WTC11 (cell line): ENCODE results near the gene MBTPS2. TPM values are rescaled to one million over a fixed set of nuclear protein-coding genes. Genes with fewer than 3 reads are reported as not detected.

Source experiments
- ATAC-seq: fragments of 200-7000 bp; cut with Tn5 transposase; 2 replicates; pipeline ENCODE4 v1.10.0; 2021; ENCODE audit warnings: mild to moderate bottlenecking, moderate library complexity
- CTCF ChIA-PET: fragments of 300-600 bp; sonication (Branson Sonifier 250); formaldehyde crosslinking; loops from one replicate; lab custom pipeline; 2021; ENCODE audit warnings: antibody characterized with exemption; lab: Charles Lee
- POLR2A ChIA-PET: fragments of 350-600 bp; sonication (Branson Sonifier 250); formaldehyde crosslinking; loops from one replicate; lab custom pipeline; 2021; ENCODE audit warnings: antibody characterized with exemption; lab: Charles Lee
- DNase-seq: peaks from one replicate; pipeline ENCODE4 v3.0.0; 2021; ENCODE audit warnings: low spot score
- H3K27ac Mint-ChIP-seq: 2 replicates; pipeline ENCODE4 v1.8.0; 2021; ENCODE audit warnings: mixed read lengths
- H3K27me3 Mint-ChIP-seq: 2 replicates; pipeline ENCODE4 v1.8.0; 2021; ENCODE audit warnings: low read depth, mild to moderate bottlenecking, moderate library complexity, mixed read lengths
- H3K36me3 Mint-ChIP-seq: 2 replicates; pipeline ENCODE4 v1.8.0; 2021; ENCODE audit warnings: mixed read lengths
- H3K4me1 Mint-ChIP-seq: 2 replicates; pipeline ENCODE4 v1.8.0; 2022; ENCODE audit warnings: mixed read lengths
- H3K4me3 Mint-ChIP-seq: 2 replicates; pipeline ENCODE4 v1.8.0; 2021; ENCODE audit warnings: mild to moderate bottlenecking, moderate library complexity, mixed read lengths
- H3K9me3 Mint-ChIP-seq: 2 replicates; pipeline ENCODE4 v1.8.0; 2021; ENCODE audit warnings: mixed read lengths
- CBFB ChIP-seq: sonication (generic); formaldehyde crosslinking; IDR thresholded peaks from 2 replicates; pipeline ENCODE4 v1.8.1; 2022; ENCODE audit warnings: mild to moderate bottlenecking, low read depth, missing genetic modification reagents
- E2F5 ChIP-seq: sonication (generic); formaldehyde crosslinking; IDR thresholded peaks from 2 replicates; pipeline ENCODE4 v1.8.1; 2022; ENCODE audit warnings: mild to moderate bottlenecking, moderate library complexity, missing genetic modification reagents
- ESRRA ChIP-seq: sonication (generic); formaldehyde crosslinking; IDR thresholded peaks from 2 replicates; pipeline ENCODE4 v1.8.1; 2022; ENCODE audit warnings: mild to moderate bottlenecking, missing genetic modification reagents, borderline replicate concordance
- ETV6 ChIP-seq: sonication (generic); formaldehyde crosslinking; IDR thresholded peaks from 2 replicates; pipeline ENCODE4 v1.8.1; 2022; ENCODE audit warnings: mild to moderate bottlenecking, missing genetic modification reagents
- FOXP1 ChIP-seq: sonication (generic); formaldehyde crosslinking; IDR thresholded peaks from 2 replicates; pipeline ENCODE4 v1.8.0; 2022; ENCODE audit warnings: missing genetic modification reagents, mild to moderate bottlenecking, moderate library complexity, borderline replicate concordance
- FOXP4 ChIP-seq: sonication (generic); formaldehyde crosslinking; IDR thresholded peaks from 2 replicates; pipeline ENCODE4 v1.8.0; 2022; ENCODE audit warnings: mild to moderate bottlenecking, missing genetic modification reagents
- HMGXB4 ChIP-seq: sonication (generic); formaldehyde crosslinking; IDR thresholded peaks from 2 replicates; pipeline ENCODE4 v1.8.1; 2023; ENCODE audit warnings: mild to moderate bottlenecking, moderate library complexity, missing genetic modification reagents
- NFATC4 ChIP-seq: fragments of 250-450 bp; sonication (Bioruptor Pico); IDR thresholded peaks from 2 replicates; pipeline ENCODE4 v1.9.0; 2021; ENCODE audit warnings: mild to moderate bottlenecking
- NR3C1 ChIP-seq: sonication (generic); formaldehyde crosslinking; conservative IDR thresholded peaks from 2 replicates; pipeline ENCODE4 v1.8.1; 2023; ENCODE audit warnings: low read depth, mild to moderate bottlenecking, missing genetic modification reagents
- PRRX2 ChIP-seq: fragments of 250-450 bp; sonication (Bioruptor Pico); IDR thresholded peaks from 2 replicates; pipeline ENCODE4 v1.8.0; 2021; ENCODE audit warnings: mild to moderate bottlenecking
- SOX15 ChIP-seq: fragments of 250-450 bp; sonication (Bioruptor Pico); IDR thresholded peaks from 2 replicates; pipeline ENCODE4 v1.9.0; 2021; ENCODE audit warnings: mild to moderate bottlenecking
- SP1 ChIP-seq: sonication (generic); formaldehyde crosslinking; conservative IDR thresholded peaks from 2 replicates; pipeline ENCODE4 v1.8.1; 2022; ENCODE audit warnings: missing genetic modification reagents
- USF2 ChIP-seq: sonication (generic); formaldehyde crosslinking; IDR thresholded peaks from 2 replicates; pipeline ENCODE4 v1.8.1; 2023; ENCODE audit warnings: mild to moderate bottlenecking, missing genetic modification reagents, moderate library complexity
- ZMAT4 ChIP-seq: fragments of 250-450 bp; sonication (Bioruptor Pico); IDR thresholded peaks from 2 replicates; pipeline ENCODE4 v1.9.0; 2021; ENCODE audit warnings: mild to moderate bottlenecking
- ZNF121 ChIP-seq: sonication (generic); formaldehyde crosslinking; IDR thresholded peaks from 2 replicates; pipeline ENCODE4 v1.8.0; 2023; ENCODE audit warnings: missing genetic modification reagents
- ZNF138 ChIP-seq: sonication (generic); formaldehyde crosslinking; conservative IDR thresholded peaks from 2 replicates; pipeline ENCODE4 v1.8.1; 2022; ENCODE audit warnings: mild to moderate bottlenecking, moderate library complexity, missing genetic modification reagents
- ZNF232 ChIP-seq: sonication (generic); formaldehyde crosslinking; IDR thresholded peaks from 2 replicates; pipeline ENCODE4 v1.8.0; 2022; ENCODE audit warnings: mild to moderate bottlenecking, missing genetic modification reagents
- ZNF396 ChIP-seq: fragments of 250-450 bp; sonication (Bioruptor Pico); IDR thresholded peaks from 2 replicates; pipeline ENCODE4 v1.8.0; 2021; ENCODE audit warnings: mild to moderate bottlenecking, moderate library complexity, borderline replicate concordance
- ZNF532 ChIP-seq: fragments of 250-450 bp; sonication (Bioruptor Pico); IDR thresholded peaks from 2 replicates; pipeline ENCODE4 v1.9.0; 2021; ENCODE audit warnings: mild to moderate bottlenecking, borderline replicate concordance
- total RNA-seq: library from RNA; stranded (reverse); gene quantifications from 3 replicates; pipeline ENCODE4 v1.2.3, GENCODE V29; 2021

Gene MBTPS2
- total RNA-seq, 1 experiment from 2014 or later: 9.1 TPM

GRCh38 chrX:21802054-21802670 is 37.3 kb upstream of the MBTPS2 start:
- Mint-ChIP-seq H3K27ac (no peak overlapping the region), H3K4me3 (no peak overlapping the region), H3K4me1 (no peaks in the 10 kb centered on the region), H3K36me3 (no peaks in the 10 kb centered on the region), H3K9me3 (no peaks in the 10 kb centered on the region), H3K27me3 (no peaks in the 10 kb centered on the region)
- ATAC-seq: no peak; the same call in 1 of the 2 replicates
- TF ChIP-seq ZNF532 (CRISPR knock-in tag): no peak
- no peak for TF ChIP-seq CBFB (CRISPR knock-in tag)
- TF ChIP-seq ZNF121 (CRISPR knock-in tag): no peak
- no peak for TF ChIP-seq USF2
- no peak for TF ChIP-seq SP1 (CRISPR knock-in tag)
- no peak for TF ChIP-seq FOXP1 (CRISPR knock-in tag)
- TF ChIP-seq FOXP4: no peak
- TF ChIP-seq ZNF138 (CRISPR knock-in tag): no peak
- no peak for TF ChIP-seq ZMAT4 (CRISPR knock-in tag)
- TF ChIP-seq E2F5 (CRISPR knock-in tag): no peak
- no peak for TF ChIP-seq ZNF232 (CRISPR knock-in tag)
- TF ChIP-seq ESRRA: no peak
- TF ChIP-seq ETV6 (CRISPR knock-in tag): no peak
- no peak for TF ChIP-seq HMGXB4 (CRISPR knock-in tag)
- no peak for TF ChIP-seq PRRX2 (CRISPR knock-in tag)
- TF ChIP-seq SOX15: no peak
- no peak for TF ChIP-seq NR3C1
- no peak for TF ChIP-seq NFATC4 (CRISPR knock-in tag)
- no peak for TF ChIP-seq ZNF396
- no peak for DNase-seq
- POLR2A ChIA-PET: no interaction called here
- CTCF ChIA-PET: interaction anchor here (1.8 kb wide), 1 partner anchor 31 kb away, joined by 5 read pairs; no protein-coding TSS in a partner anchor
